Left ventricle myocardium superior (tissue), 1 donor: Measurements from ENCODE around the gene STING1. TPM values are rescaled to one million over a fixed set of nuclear protein-coding genes. Genes with fewer than 3 reads are reported as not detected.
A peak's percentile ranks its signal among the peaks of the same experiment; 100 is the strongest.
"Not testable (repeated sequence)": the region's sequence is repeated elsewhere in the genome, so short reads cannot be mapped to it uniquely, and the experiment has no call there.

Experiments used
- ATAC-seq: fragments of 200-7000 bp; cut with Tn5 transposase; one replicate; pipeline ENCODE4 v1.9.1; 2020; ENCODE audit warnings: mild to moderate bottlenecking, moderate library complexity
- DNase-seq: peaks from one replicate; pipeline ENCODE4 v3.0.0-alpha.2; 2020
- intact Hi-C: fragments of 100-400 bp; cut with micrococcal nuclease; formaldehyde crosslinking; loops from one replicate; pipeline ENCODE4 v1.11.0; 2022
- total RNA-seq: library from RNA; stranded (reverse); fragmentation: NEBNext Ultra II Directional; extraction: Animal tissue kit (Norgen Biotek cat#: 25700); gene quantifications from one replicate; pipeline ENCODE4 v1.2.1, GENCODE V29; 2021
- donor health status: DM: no; HTN: yes; CAD: no; lungs with severe emphysema.

STING1 gene
- total RNA-seq, 1 donor from 2014 or later, result 46.3 TPM

- DNase-seq, result no peak
- intact Hi-C loops, result loop anchor here (2.0 to 5.0 kb wide), 2 partner anchors 76 to 90 kb away; partner anchors contain the start of gene DNAJC18
- ATAC-seq, result no peak
Observed at GRCh38 chr5:139512786-139513390, 30.3 kb upstream of the STING1 start.

GRCh38 chr5:139504722-139505121 lies 22.2 kb upstream of the STING1 start:
- ATAC-seq, DNase-seq, intact Hi-C loops: not testable (repeated sequence)

- intact Hi-C loops, ATAC-seq, DNase-seq: not testable (repeated sequence)
Observed at GRCh38 chr5:139503879-139504278, 21.3 kb upstream of the STING1 start.

- not testable (repeated sequence) for ATAC-seq, DNase-seq
Observed at GRCh38 chr5:139503036-139503817, 20.7 kb upstream of the STING1 start.

GRCh38 chr5:139501381-139501780 lies 18.8 kb upstream of the STING1 start:
- intact Hi-C loops, result no loop called here
- ATAC-seq, result no peak
- DNase-seq, result no peak

More at GRCh38 chr5:139503036-139503817, 20.7 kb upstream of the STING1 start:
- intact Hi-C loops, result not testable (repeated sequence)

- intact Hi-C loops, result no loop called here
- peak; percentile 27 for ATAC-seq
- no peak for DNase-seq
Observed at GRCh38 chr5:139495638-139496435, 13.3 kb upstream of the STING1 start.

GRCh38 chr5:139494832-139495231 lies 12.3 kb upstream of the STING1 start:
- no peak for ATAC-seq
- DNase-seq, result no peak
- intact Hi-C loops, result no loop called here

GRCh38 chr5:139494256-139494655 lies 11.7 kb upstream of the STING1 start:
- intact Hi-C loops, result no loop called here
- ATAC-seq (no peak), DNase-seq (no peak)

GRCh38 chr5:139492700-139493192 lies 10.2 kb upstream of the STING1 start:
- DNase-seq, result no peak
- peak; percentile 68 for ATAC-seq
- intact Hi-C loops, result no loop called here

GRCh38 chr5:139488260-139488659 lies 5.7 kb upstream of the STING1 start:
- ATAC-seq (peak; percentile 69), DNase-seq (peak; percentile 57)
- intact Hi-C loops, result no loop called here

- ATAC-seq (no peak), DNase-seq (no peak)
- intact Hi-C loops, result no loop called here
Observed at GRCh38 chr5:139486201-139486600, 3.6 kb upstream of the STING1 start.

GRCh38 chr5:139482890-139483208 lies 291 bp upstream of the STING1 start:
- ATAC-seq, DNase-seq, intact Hi-C loops: not testable (repeated sequence)

GRCh38 chr5:139481580-139482049 lies 943 bp downstream of the STING1 start:
- peak; percentile 48 for DNase-seq
- intact Hi-C loops, result no loop called here

GRCh38 chr5:139481122-139481533 lies 1.4 kb downstream of the STING1 start:
- intact Hi-C loops, result no loop called here
- DNase-seq (peak; percentile 71), ATAC-seq (peak; percentile 53)

More at GRCh38 chr5:139481580-139482049, 943 bp downstream of the STING1 start:
- ATAC-seq, result peak; percentile 63

GRCh38 chr5:139479729-139480128 lies 2.8 kb downstream of the STING1 start:
- DNase-seq, ATAC-seq, intact Hi-C loops: not testable (repeated sequence)

GRCh38 chr5:139478657-139479423 lies 3.7 kb downstream of the STING1 start:
- ATAC-seq, DNase-seq, intact Hi-C loops: not testable (repeated sequence)

- intact Hi-C loops, result no loop called here
- ATAC-seq (no peak), DNase-seq (no peak)
Observed at GRCh38 chr5:139475865-139476617, 6.5 kb downstream of the STING1 start.
